ENCODE data around the gene SLC25A12. TPM values are rescaled to one million over a fixed set of nuclear protein-coding genes. Genes with fewer than 3 reads are reported as not detected.

The SLC25A12 gene
- total RNA-seq, result 10 to 100 TPM; 23.0 to 33.2 TPM

- DNase-seq (ENCODE audit: low spot score) (peak; percentile 86), ATAC-seq (peak; percentile 96 to 98)
- Mint-ChIP-seq H3K27me3 (peaks cover 0 to 2% of the 10 kb centered on the region in 2 donors), H3K9me3 (no peaks in the 10 kb centered on the region), H3K27ac (peak within 1 kb of the TSS; percentile 82 to 91), H3K4me1 (ENCODE audit: low read depth in 2 of 2) (peaks cover 22 to 35% of the 10 kb centered on the region in 2 donors), H3K36me3 (peaks cover 10% of the 10 kb centered on the region), H3K4me3 (peak within 1 kb of the TSS; percentile 96)
Measured at GRCh38 chr2:171893824-171894611, at the start of gene SLC25A12. TSS of gene SLC25A12 (minus strand) at chr2:171894244. CDS start at chr2:171894214, 30 bp downstream.

GRCh38 chr2:171941316-171941699 is 47.3 kb upstream of the SLC25A12 start:
- H3K27ac Mint-ChIP-seq, result no peak overlapping the region
- ATAC-seq (no peak), DNase-seq (ENCODE audit: low spot score) (no peak)
- H3K36me3 Mint-ChIP-seq, result no peaks in the 10 kb centered on the region
- H3K4me3 Mint-ChIP-seq, result no peak overlapping the region
- H3K4me1 Mint-ChIP-seq (ENCODE audit: low read depth in 2 of 2), result peaks cover 27 to 31% of the 10 kb centered on the region in 2 donors
- H3K9me3 Mint-ChIP-seq, result no peaks in the 10 kb centered on the region
- no peaks in the 10 kb centered on the region for H3K27me3 Mint-ChIP-seq

GRCh38 chr2:171939743-171940071 is 45.7 kb upstream of the SLC25A12 start:
- DNase-seq (ENCODE audit: low spot score) (no peak), ATAC-seq (peak; percentile 62 to 68)
- H3K4me3 Mint-ChIP-seq, result no peak overlapping the region
- no peaks in the 10 kb centered on the region for H3K36me3 Mint-ChIP-seq
- peak overlapping the region; percentile 43 to 82 for H3K27ac Mint-ChIP-seq
- peaks cover 35 to 38% of the 10 kb centered on the region in 2 donors for H3K4me1 Mint-ChIP-seq (ENCODE audit: low read depth in 2 of 2)
- no peaks in the 10 kb centered on the region for H3K27me3 Mint-ChIP-seq
- H3K9me3 Mint-ChIP-seq, result no peaks in the 10 kb centered on the region

- Mint-ChIP-seq H3K9me3 (no peaks in the 10 kb centered on the region), H3K4me3 (no peak overlapping the region), H3K4me1 (ENCODE audit: low read depth in 2 of 2) (peaks cover 38 to 40% of the 10 kb centered on the region in 2 donors), H3K27me3 (no peaks in the 10 kb centered on the region), H3K36me3 (no peaks in the 10 kb centered on the region), H3K27ac (peak overlapping the region; percentile 43 to 82)
- ATAC-seq (peak in 1 of 2 donors; percentile 40), DNase-seq (ENCODE audit: low spot score) (no peak)
Measured at GRCh38 chr2:171939058-171939742, 45.2 kb upstream of the SLC25A12 start.

GRCh38 chr2:171930385-171930784 is 36.3 kb upstream of the SLC25A12 start:
- Mint-ChIP-seq H3K4me1 (ENCODE audit: low read depth in 2 of 2) (peaks cover 18 to 39% of the 10 kb centered on the region in 2 donors), H3K4me3 (no peak overlapping the region), H3K9me3 (no peaks in the 10 kb centered on the region), H3K27ac (no peak overlapping the region), H3K27me3 (no peaks in the 10 kb centered on the region), H3K36me3 (peaks cover 12% of the 10 kb centered on the region)
- ATAC-seq, result no peak
- DNase-seq (ENCODE audit: low spot score), result no peak

GRCh38 chr2:171924170-171924942 is 30.3 kb upstream of the SLC25A12 start:
- no peak for DNase-seq (ENCODE audit: low spot score)
- no peaks in the 10 kb centered on the region for H3K9me3 Mint-ChIP-seq
- no peak for ATAC-seq
- H3K27me3 Mint-ChIP-seq, result no peaks in the 10 kb centered on the region
- H3K4me3 Mint-ChIP-seq, result peak overlapping the region; percentile 100
- H3K36me3 Mint-ChIP-seq, result peaks cover 18% of the 10 kb centered on the region
- peak overlapping the region; percentile 98 to 99 for H3K27ac Mint-ChIP-seq
- H3K4me1 Mint-ChIP-seq (ENCODE audit: low read depth in 2 of 2), result peaks cover 28 to 48% of the 10 kb centered on the region in 2 donors

- H3K36me3 Mint-ChIP-seq, result peaks cover 18% of the 10 kb centered on the region
- no peaks in the 10 kb centered on the region for H3K9me3 Mint-ChIP-seq
- ATAC-seq (no peak), DNase-seq (ENCODE audit: low spot score) (no peak)
- peak overlapping the region; percentile 100 for H3K4me3 Mint-ChIP-seq
- H3K27me3 Mint-ChIP-seq, result no peaks in the 10 kb centered on the region
- H3K27ac Mint-ChIP-seq, result peak overlapping the region; percentile 98 to 99
- H3K4me1 Mint-ChIP-seq (ENCODE audit: low read depth in 2 of 2), result peaks cover 22 to 38% of the 10 kb centered on the region in 2 donors
Measured at GRCh38 chr2:171923206-171923605, 29.2 kb upstream of the SLC25A12 start.

GRCh38 chr2:171922230-171923022 is 28.4 kb upstream of the SLC25A12 start, which contains the start of gene HAT1:
TSS of gene HAT1 (plus strand) at chr2:171922461. CDS start at chr2:171922501, 40 bp downstream.
- Mint-ChIP-seq H3K27ac (peak within 1 kb of the TSS; percentile 98 to 99), H3K27me3 (no peaks in the 10 kb centered on the region), H3K9me3 (no peaks in the 10 kb centered on the region), H3K4me3 (peak within 1 kb of the TSS; percentile 100), H3K4me1 (ENCODE audit: low read depth in 2 of 2) (peaks cover 22 to 38% of the 10 kb centered on the region in 2 donors), H3K36me3 (peaks cover 18% of the 10 kb centered on the region)
- DNase-seq (ENCODE audit: low spot score) (peak; percentile 97), ATAC-seq (peak; percentile 99)

GRCh38 chr2:171921970-171922229 is 27.9 kb upstream of the SLC25A12 start:
- peaks cover 19 to 33% of the 10 kb centered on the region in 2 donors for H3K4me1 Mint-ChIP-seq (ENCODE audit: low read depth in 2 of 2)
- H3K27ac Mint-ChIP-seq, result peak overlapping the region; percentile 98 to 99
- H3K4me3 Mint-ChIP-seq, result peak overlapping the region; percentile 100
- peaks cover 15% of the 10 kb centered on the region for H3K36me3 Mint-ChIP-seq
- DNase-seq (ENCODE audit: low spot score) (no peak), ATAC-seq (no peak)
- H3K9me3 Mint-ChIP-seq, result no peaks in the 10 kb centered on the region
- H3K27me3 Mint-ChIP-seq, result no peaks in the 10 kb centered on the region

GRCh38 chr2:171919453-171919852 is 25.4 kb upstream of the SLC25A12 start:
- Mint-ChIP-seq H3K27ac (no peak overlapping the region), H3K4me3 (no peak overlapping the region), H3K27me3 (no peaks in the 10 kb centered on the region), H3K4me1 (ENCODE audit: low read depth in 2 of 2) (peaks cover 17 to 27% of the 10 kb centered on the region in 2 donors), H3K36me3 (peaks cover 7% of the 10 kb centered on the region), H3K9me3 (no peaks in the 10 kb centered on the region)
- no peak for DNase-seq (ENCODE audit: low spot score)
- no peak for ATAC-seq

GRCh38 chr2:171913517-171913916 is 19.5 kb upstream of the SLC25A12 start:
- H3K4me3 Mint-ChIP-seq, result no peak overlapping the region
- no peak overlapping the region for H3K27ac Mint-ChIP-seq
- H3K27me3 Mint-ChIP-seq, result peaks cover 5% of the 10 kb centered on the region in 2 donors
- H3K36me3 Mint-ChIP-seq, result no peaks in the 10 kb centered on the region
- no peaks in the 10 kb centered on the region for H3K4me1 Mint-ChIP-seq (ENCODE audit: low read depth in 2 of 2)
- no peak for ATAC-seq
- no peaks in the 10 kb centered on the region for H3K9me3 Mint-ChIP-seq
- no peak for DNase-seq (ENCODE audit: low spot score)

GRCh38 chr2:171910494-171910893 is 16.4 kb upstream of the SLC25A12 start:
- no peaks in the 10 kb centered on the region for H3K4me1 Mint-ChIP-seq (ENCODE audit: low read depth in 2 of 2)
- H3K4me3 Mint-ChIP-seq, result no peak overlapping the region
- H3K27ac Mint-ChIP-seq, result no peak overlapping the region
- H3K9me3 Mint-ChIP-seq, result no peaks in the 10 kb centered on the region
- DNase-seq (ENCODE audit: low spot score), result no peak
- ATAC-seq, result no peak
- peaks cover 5% of the 10 kb centered on the region in 2 donors for H3K27me3 Mint-ChIP-seq
- H3K36me3 Mint-ChIP-seq, result no peaks in the 10 kb centered on the region

GRCh38 chr2:171909266-171909665 is 15.2 kb upstream of the SLC25A12 start:
- Mint-ChIP-seq H3K36me3 (no peaks in the 10 kb centered on the region), H3K4me1 (ENCODE audit: low read depth in 2 of 2) (no peaks in the 10 kb centered on the region), H3K27ac (no peak overlapping the region), H3K4me3 (no peak overlapping the region), H3K9me3 (no peaks in the 10 kb centered on the region), H3K27me3 (peaks cover 12 to 13% of the 10 kb centered on the region in 2 donors)
- DNase-seq (ENCODE audit: low spot score) (no peak), ATAC-seq (no peak)
